DMS53 (cell line): ENCODE results near the gene QSOX1.

ENCODE experiments used
- DNase-seq: peaks from one replicate; lab custom pipeline; 2025; lab: John Stamatoyannopoulos, UW

QSOX1 gene

GRCh38 chr1:180234369-180235076 lies 79.9 kb downstream of the QSOX1 start:
- peak; percentile 77 for DNase-seq

- DNase-seq, result peak; percentile 69
Observed at GRCh38 chr1:180235077-180235501, 80.4 kb downstream of the QSOX1 start.

GRCh38 chr1:180235502-180236239 lies 81.0 kb downstream of the QSOX1 start:
- peak; percentile 56 for DNase-seq

GRCh38 chr1:180236698-180237509 lies 82.2 kb downstream of the QSOX1 start:
- no peak for DNase-seq

- no peak for DNase-seq
Observed at GRCh38 chr1:180237869-180238476, 83.3 kb downstream of the QSOX1 start.

- no peak for DNase-seq
Observed at GRCh38 chr1:180238675-180239074, 84.0 kb downstream of the QSOX1 start.

- DNase-seq, result no peak
Observed at GRCh38 chr1:180239145-180240096, 84.8 kb downstream of the QSOX1 start.

- no peak for DNase-seq
Observed at GRCh38 chr1:180241716-180242544, 87.3 kb downstream of the QSOX1 start.

GRCh38 chr1:180243517-180244221 lies 89.0 kb downstream of the QSOX1 start:
- DNase-seq, result peak; percentile 27

- DNase-seq, result no peak
Observed at GRCh38 chr1:180244840-180245239, 90.2 kb downstream of the QSOX1 start.

- DNase-seq, result peak; percentile 47
Observed at GRCh38 chr1:180246579-180246978, 91.9 kb downstream of the QSOX1 start.

GRCh38 chr1:180247061-180247460 lies 92.4 kb downstream of the QSOX1 start:
- peak; percentile 50 for DNase-seq

- DNase-seq, result no peak
Observed at GRCh38 chr1:180247580-180247979, 92.9 kb downstream of the QSOX1 start.

GRCh38 chr1:180248176-180248575 lies 93.5 kb downstream of the QSOX1 start:
- peak; percentile 24 for DNase-seq

GRCh38 chr1:180248731-180249681 lies 94.3 kb downstream of the QSOX1 start:
- peak; percentile 86 for DNase-seq

GRCh38 chr1:180249725-180250498 lies 95.2 kb downstream of the QSOX1 start:
- no peak for DNase-seq

- DNase-seq, result no peak
Observed at GRCh38 chr1:180250499-180250770, 95.8 kb downstream of the QSOX1 start.
